Activated T-cell treated with anti-CD3 and anti-CD28 coated beads, Interleukin-2, amount 50 U/mL, for 48 hours (primary cell): ENCODE data around the gene CRYAA.
"Not testable (repeated sequence)": the region's sequence is repeated elsewhere in the genome, so short reads cannot be mapped to it uniquely, and the experiment has no call there.

Experiments
- DNase-seq, 2 experiments: peaks; one replicate each; pipeline ENCODE4 v3.0.0-alpha.2; 2020

Gene CRYAA, protein sequence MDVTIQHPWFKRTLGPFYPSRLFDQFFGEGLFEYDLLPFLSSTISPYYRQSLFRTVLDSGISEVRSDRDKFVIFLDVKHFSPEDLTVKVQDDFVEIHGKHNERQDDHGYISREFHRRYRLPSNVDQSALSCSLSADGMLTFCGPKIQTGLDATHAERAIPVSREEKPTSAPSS

DNA sequence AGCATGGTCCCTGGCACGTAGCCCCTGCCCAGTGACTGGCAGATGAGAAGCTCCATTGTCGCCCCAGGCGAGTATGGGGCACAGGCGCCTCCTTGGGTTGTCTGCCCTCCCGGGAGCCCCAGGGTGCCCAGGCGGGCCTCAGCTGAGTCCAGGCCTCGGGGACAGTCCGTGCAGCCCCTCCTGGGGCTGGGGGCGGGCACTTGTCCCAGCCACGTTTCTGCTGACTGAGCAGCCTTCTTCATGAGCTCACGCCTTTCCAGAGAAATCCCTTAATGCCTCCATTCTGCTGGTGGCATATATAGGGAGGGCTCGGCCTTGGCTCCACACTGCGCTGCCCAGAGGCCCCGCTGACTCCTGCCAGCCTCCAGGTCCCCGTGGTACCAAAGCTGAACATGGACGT is at the start of gene CRYAA:
Gene CRYAA, plus strand, starts transcription at position 301 of the 400 bp plus-strand sequence. Its CDS starts 92 bp downstream, at position 393.
- DNase-seq = not testable (repeated sequence)

DNA sequence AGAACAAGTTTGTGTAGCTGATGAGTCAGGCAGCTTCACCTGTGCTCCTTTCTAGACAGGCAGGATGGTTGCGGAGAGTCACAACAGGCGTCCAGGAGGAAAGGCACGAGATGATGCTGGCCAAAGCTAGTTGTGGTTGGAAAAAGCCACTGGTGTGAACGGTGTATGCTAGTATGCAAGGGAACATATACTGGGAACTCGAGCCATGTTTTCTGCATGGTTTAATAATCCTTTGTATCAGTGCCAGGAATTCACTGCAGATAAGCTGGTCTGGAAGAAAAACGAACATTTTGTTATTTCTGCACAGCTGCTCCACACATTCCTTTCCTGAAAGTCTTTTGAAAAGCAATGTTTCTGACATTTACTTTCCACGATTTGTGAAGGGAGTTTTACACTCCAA is 38.7 kb upstream of the CRYAA start:
- DNase-seq = not testable (repeated sequence)

DNA sequence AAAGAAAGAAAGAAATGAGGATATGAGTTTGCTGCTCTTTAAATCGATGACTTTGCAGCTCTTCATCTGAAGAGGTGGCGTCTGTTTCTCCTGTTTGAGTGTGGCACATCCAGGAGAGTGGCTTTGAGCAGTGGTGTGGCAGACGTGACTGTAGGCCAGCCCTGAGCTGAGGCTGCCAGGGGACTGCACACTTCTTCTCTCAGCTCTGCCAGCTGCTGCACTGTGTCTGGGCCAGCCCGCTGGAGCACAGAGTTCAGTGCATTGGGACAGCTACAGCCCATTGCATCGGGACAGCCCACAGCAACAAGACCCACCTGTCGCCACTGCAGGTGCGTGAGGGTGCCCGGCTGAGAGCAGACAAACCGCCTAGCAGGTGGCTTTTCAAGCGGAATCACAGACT is 34.3 kb upstream of the CRYAA start:
- DNase-seq = not testable (repeated sequence)

DNA sequence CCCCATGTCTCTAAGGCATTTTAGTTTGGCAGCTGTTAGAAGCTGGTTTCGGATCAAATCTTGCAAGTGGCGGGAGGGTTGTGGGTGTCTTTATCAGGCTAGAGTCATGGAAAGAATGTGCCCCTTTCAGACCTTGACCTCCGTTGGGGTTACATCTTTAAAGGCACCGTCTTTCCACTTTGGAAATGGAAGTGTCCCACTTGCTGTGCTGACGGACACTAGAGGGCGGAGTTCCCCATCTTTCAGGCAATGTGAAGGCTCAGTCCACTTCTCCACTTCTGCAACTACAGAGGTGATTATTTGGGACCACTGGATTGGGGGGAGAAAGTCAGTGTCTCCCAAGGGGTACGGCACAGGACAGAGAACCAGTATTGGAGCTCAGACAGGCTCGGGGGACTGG is 29.9 kb upstream of the CRYAA start:
- not testable (repeated sequence) for DNase-seq

DNA sequence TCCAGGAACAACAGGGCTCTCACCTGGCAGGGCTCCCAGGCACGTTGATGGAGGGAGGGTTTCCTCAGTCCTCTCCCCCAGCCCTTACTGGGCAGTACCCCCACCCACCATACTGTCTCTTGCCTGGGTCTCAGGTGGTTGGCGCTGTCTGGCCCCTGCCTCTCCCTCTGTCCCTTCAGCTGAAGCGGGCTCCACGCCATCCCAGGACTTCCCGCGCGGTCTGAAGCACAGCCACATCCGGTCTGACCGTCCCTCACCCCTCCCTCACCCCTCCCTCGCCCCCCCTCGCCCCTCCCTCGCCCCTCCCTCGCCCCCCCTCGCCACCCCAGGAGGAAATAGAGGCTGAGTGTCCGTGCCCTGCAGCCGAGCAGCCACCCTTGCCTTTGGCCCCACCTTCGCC is 27.4 kb upstream of the CRYAA start:
- not testable (repeated sequence) for DNase-seq

DNA sequence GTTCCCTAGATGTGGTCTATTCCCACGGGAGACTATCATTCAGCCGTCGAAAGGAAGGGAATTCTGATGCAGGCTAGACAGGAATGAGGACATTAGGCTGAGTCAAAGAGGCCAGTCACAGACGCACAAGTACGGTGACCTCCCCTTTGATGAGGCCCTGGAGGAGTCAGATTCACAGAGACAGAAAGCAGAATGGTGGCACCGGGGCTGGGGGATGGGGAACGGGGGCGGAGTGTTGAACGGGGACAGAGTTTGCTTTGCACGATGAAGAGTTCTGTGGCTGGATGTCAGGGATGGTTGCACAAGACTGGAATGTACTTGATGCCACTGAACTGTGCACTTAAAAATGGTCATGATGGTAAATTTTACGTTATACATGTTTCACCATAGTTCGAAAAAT is 22.2 kb upstream of the CRYAA start:
- DNase-seq = not testable (repeated sequence)

DNA sequence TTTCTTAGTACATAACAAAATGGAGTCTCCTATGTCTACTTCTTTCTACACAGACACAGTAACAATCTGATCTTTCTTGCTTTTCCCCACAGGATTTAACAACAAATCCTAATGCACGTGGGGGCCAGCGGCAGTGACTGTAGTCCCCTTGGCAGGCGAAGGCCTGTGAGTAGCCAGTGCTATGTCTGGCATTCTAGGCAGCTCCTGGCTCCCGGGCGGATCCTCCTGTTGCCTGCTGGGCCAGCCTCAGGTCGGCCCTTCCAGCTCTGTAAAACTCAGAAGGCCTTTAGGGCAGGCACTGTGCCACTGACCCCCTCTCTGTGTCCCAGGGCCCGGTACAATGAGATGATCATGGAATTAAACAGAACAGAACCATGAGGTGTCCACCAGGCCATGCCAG is 20.8 kb upstream of the CRYAA start:
- DNase-seq = not testable (repeated sequence)

DNA sequence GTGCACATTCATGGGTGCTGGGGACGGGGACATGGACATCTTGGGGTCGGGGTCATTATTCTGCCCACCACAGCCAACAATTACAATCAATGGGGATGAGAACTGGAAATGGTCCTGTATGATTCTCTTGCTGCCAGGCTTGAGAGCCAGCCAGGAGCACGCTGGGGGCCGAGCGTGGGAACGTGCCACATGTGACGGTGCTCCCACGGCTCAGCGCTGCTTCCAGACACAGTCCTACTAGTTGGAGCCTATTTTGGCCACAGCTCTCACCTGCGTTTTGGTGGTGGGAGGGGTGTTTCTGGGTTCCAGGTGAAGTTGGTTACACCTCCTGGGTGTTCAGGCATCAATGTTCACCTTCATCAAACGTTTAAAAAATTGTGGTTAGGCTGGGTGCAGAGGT is 19.5 kb upstream of the CRYAA start:
- not testable (repeated sequence) for DNase-seq

DNA sequence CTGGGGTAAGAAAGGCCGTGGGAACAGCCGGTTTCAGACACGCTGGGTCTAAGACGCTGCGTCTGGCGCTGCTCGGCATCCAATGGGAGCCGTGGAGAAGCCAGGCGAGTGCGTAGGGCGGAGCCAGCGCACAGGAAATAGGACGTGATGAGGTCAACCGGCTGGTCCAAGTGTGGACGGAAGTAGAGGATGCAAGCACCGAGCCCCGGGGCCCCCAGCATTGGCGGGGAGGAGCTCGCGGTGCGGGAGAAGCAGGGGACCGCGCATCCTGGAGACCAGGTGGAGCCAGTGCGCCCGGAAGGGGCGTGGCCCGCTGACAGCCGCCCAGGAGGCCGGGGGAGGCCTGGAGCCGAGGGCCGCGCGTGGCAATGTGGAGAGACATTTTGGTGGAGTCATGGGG is 15.2 kb upstream of the CRYAA start:
- DNase-seq = not testable (repeated sequence)

DNA sequence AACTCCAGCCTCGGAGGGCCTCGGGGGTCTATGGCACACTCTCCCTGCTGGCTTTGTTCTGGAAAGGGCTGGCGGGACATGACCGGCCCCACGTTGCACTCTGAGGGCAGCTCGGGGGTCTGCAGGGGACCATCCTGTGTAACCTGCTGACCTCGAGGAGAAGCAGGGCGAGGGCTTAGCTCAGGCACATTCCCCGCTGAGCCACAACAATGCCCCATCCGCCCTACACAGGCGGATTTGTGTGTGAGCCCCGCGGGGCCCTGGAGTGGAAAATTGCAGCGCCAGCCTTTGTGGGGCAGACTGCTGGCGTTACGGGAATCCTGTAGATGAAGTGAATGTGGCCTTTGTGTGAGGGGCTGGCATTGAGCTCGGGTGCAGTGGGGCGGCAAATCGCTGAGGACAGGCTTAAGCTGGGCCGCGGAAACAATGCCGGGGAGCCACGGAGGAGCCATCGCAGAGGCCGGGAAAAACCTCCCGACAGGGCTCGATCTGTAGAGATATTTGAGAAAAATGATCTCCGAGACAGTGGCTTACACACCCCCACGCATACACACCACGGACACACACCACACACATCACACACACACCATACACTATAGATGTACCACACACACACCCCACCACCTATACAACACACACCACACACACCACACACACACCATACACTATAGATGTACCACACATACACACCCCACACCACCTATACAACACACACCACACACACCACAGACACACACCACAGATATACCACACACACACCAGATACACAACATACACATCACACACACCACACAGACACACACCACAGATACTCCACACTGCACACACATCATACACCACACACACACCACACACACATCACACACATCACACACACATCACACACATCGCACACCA is 9.3 kb upstream of the CRYAA start:
- not testable (repeated sequence) for DNase-seq

DNA sequence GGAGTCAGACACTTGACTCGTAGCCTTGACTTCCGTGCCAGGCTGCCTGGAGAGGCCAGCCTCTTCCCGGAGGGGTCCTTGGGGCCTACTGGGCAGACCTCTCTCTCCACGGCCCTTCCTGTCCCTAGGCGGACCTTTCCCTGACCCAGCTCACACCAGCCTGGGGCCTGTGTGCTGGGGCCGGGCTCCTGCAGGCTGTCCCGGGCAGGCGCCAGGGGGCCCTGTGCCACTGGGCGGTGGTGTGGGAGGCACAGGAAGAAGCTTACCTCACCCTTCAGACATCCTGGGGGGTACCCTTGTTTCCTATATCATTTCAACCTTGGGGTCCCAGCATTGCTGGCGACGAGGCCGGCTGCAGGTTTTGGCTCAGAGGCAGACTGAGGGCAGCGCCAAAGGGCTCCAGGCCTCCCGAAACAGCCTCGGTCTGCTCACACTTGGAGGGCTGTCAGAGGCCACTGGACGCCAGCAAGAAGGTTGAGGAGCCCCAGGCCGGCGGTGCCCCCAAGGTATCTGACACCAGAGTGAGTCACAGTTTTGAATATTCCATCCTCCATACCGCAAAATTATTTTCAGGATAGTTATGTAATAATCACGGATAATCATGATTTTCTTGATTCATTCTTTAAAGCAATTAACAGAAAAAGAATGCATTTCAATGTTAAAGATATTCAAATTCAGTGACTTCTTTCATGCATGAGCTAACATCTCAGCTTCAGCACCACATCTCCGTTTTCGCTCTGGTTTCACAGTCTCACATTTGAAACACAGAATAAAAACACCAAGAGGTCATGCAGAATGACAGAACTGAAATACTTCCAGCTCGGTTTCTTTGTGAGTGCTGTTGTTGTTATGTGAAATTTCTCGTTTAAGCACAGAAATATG is 6.7 kb upstream of the CRYAA start:
- not testable (repeated sequence) for DNase-seq

DNA sequence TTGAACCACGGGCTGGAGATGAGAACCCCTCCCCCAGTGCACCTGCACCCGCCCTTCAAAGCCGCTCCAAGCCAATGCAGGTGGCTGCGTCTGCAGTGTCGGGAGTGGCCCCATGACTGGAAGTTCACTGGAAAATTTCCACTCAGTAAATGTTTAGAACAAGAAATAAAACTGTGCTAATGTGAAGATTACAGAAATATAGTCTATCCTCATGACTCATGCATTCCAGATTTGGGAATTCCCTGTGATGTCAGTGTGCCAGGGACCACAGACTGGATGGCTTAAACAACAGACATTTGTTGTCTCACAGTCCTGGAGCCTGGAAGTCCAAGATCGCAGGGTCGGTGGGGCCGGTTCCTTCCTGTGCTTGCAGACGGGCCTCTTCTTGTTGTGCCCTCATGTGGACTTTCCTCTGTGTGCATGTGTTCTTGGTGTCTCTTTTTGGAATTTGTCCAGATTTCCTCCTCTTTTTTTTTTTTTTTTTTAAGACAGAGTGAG is 6.1 kb upstream of the CRYAA start:
- not testable (repeated sequence) for DNase-seq

DNA sequence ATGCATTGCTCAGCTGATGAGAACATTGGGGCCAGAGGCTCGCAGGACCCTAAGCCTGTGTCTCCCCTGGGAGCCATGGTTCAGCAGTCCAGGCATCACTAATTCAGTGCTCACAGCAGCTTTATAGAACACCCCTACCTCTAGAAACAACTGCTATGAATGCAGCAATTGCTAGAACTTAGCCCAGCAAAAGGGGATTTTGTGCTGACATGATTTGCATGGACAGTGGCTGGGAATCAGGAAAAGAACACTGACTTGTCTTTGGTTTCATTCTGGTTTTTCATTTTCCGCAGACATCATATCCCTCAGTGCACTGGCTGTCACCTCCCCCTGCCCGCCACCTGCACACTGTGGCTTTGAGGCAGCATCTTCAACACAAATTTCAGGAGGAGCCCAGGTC is 4.0 kb upstream of the CRYAA start:
- DNase-seq = not testable (repeated sequence)

DNA sequence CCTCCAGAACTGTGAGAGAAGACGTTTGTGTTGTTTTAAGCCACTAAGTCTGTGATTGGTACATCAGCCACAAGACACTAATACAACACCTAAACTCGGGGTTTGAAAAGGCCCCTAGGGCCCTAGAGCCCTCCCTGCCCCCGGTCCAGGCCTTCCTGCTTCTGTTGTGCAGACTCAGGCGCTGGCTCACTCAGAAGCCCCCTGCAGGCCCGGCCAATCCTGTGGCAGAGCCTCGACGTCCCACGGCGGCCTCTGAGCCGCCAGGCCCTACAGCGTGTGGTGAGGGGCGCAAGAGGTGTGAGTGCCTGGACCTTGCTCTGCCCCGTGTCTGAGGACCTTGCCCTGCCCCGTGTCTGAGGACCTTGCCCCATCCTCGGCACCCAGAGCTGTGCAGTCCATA is 3.1 kb upstream of the CRYAA start:
- DNase-seq = not testable (repeated sequence)

DNA sequence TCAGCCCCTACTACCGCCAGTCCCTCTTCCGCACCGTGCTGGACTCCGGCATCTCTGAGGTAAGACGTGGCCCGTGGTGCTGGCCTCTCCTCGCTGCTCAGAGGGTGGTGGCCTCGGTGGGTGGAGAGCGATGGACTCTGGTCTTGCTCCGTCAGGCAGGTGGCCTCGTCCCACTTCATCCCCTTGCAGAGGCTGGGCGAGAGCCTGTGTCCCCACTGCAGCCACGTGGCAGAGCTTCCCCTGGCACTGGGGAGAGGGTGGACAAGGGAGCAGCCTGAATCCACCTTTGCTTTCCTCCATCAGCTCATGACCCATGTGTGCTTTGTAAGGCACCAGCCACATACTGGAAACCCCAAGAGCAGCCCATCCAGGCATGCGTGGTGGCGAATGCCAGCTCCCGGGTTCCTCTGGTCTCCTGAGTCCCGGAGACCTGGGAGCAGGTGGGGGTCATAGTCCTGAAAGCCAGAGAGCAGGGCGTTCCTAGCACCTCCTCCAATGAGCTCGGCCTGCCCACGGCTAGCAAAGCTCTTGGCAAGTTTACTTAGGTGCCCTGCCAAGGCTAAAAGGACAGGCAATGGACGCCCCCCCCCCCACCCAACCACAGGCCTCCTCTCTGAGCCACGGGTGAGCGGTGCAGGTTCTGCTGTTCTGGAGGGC is 550 bp downstream of the CRYAA start:
- not testable (repeated sequence) for DNase-seq

DNA sequence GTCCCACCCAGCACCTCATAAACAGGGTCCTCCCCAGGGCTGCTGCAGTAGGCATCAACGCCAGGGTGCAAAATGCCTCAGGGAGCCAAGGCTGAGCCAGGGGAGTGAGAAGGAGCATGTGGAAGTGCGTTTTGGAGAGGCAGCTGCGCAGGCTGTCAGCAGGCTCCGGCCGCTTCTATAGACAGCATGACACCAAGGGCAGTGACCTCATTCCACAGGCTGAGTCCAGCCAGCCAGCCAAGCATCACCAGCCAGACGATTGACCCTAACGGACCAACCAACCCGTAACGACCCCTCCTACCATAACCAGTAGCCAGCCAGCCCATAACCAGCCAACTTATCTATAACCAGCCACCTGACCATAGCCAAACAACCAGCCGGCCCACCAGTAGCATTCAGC is 1.1 kb downstream of the CRYAA start:
- DNase-seq = not testable (repeated sequence)

DNA sequence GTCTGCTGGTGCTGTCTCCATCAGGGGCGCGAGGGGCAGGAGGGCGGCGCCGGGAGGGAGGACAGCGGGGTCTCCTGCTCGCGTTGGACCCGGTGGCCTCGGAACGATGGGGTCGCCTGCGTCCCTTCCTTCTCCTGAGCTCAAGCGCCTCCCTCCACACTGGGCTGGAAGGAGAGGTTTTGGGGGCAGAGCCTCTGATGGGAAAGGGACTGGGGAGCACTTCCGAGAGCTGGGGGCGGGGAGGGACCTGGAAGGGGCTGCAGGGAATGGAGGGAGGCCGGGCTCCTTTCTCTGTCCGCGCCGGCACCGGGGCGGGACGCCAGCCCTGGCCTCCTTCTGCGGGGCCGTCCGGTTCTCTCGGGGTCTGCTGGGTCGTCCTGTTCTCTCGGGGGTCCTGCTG is 4.0 kb downstream of the CRYAA start:
- DNase-seq = not testable (repeated sequence)

DNA sequence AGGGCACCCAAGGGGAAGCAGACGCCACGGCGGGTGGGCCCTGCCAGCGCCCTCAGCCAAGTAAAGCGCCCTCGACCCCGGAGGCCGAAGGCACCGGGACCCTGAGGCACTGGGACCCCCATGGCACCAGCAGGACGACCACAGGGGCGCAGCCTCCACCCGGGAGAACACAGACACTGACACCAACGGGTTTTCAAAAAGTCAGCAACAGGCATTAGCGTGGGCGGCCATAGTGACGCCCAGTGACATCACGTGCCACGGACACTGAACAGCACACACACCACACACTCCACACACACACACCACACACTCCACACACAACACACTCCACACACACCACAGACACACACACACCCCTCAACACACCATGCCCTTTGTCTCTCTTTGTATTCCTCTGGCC is 4.6 kb downstream of the CRYAA start:
- DNase-seq = not testable (repeated sequence)

DNA sequence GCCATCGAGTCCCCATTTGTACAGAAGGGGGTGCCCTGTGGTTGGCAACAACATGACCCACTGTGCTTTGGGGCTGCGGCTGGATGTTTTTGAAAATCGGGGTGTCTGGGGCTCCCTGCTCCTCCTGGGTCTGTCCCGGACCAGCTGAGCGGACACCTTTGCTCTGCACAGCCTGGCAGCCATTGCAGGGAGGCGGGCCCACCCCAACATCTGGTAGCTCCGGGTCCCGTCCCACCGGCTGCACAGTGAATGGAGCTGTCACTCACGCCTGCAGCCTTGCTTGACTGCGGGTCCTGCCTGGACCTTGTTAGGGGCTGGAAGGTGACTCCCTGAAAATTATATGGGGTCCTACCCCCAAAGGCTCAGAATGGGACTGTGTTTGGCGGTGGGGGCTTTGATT is 5.1 kb downstream of the CRYAA start:
- DNase-seq = not testable (repeated sequence)

DNA sequence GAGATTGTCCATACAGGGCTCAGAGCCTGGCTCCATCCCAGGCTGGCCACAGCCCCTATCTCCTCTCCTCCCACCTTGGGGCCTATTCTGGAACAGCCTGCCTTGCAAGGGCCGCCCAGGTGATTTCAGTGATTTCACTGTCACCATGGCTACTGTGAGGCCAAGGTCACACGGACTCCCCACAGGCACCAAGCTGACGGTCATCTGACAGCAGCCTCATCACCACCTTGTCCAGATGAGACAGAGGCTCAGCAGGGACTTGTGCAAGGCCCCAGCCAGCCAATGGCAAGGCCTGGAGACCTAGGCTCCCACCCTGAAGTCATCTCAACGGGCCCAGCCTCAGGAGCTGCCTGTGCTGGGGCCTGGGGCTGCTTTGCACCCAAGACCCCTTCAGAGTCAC is 6.2 kb downstream of the CRYAA start:
- not testable (repeated sequence) for DNase-seq

DNA sequence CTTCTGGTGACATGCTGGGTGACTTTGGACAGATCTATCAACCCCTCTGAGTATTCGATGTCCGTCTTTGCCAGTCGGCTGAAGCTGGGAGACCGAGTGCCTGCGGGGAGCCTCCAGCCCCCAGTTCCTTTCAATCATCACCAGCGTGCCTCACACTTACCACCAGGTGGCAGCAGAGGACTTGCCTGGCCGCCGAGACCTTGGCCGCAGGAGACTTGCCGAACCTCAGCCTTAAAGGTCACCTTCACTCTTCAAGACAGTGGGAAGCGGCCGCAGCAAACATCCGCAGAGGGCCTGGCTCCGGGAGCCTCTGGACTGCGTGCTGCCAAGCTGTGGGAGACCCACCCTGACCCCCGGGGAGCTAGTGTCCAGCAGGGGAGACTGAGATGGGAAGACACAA is 7.8 kb downstream of the CRYAA start:
- DNase-seq = not testable (repeated sequence)
